Esophagus muscularis mucosa (tissue), 4 donors: Measurements from ENCODE around the gene NRG4. TPM values are rescaled to one million over a fixed set of nuclear protein-coding genes. Genes with fewer than 3 reads are reported as not detected.
"Not testable (repeated sequence)": the region's sequence is repeated elsewhere in the genome, so short reads cannot be mapped to it uniquely, and the experiment has no call there.

Source experiments
- DNase-seq: peaks from one replicate; pipeline ENCODE4 v3.0.0-alpha.2; 2017; ENCODE audit errors: extremely low spot score
- H3K27ac ChIP-seq, 4 donors: fragments of 200-600 bp; sonication (generic); replicated peaks in 1 of 4; 1 replicate in 3 of 4; 2 replicates in 1 of 4; pipeline ENCODE4 v1.5.1; 2016 to 2019; ENCODE audit warnings: mild to moderate bottlenecking in 1 of 4
- H3K27me3 ChIP-seq, 4 donors: fragments of 200-600 bp; sonication (generic); one replicate each; pipeline versions ENCODE4 v1.5.1 to v1.6.0; 2016 to 2019
- H3K36me3 ChIP-seq, 4 donors: fragments of 200-600 bp; sonication (generic); one replicate each; pipeline ENCODE4 v1.5.1; 2016 to 2019
- H3K4me1 ChIP-seq, 4 donors: fragments of 200-600 bp; sonication (generic); one replicate each; pipeline ENCODE4 v1.5.1; 2016 to 2019
- H3K4me3 ChIP-seq, 4 donors: fragments of 200-600 bp; sonication (generic); 1 replicate in 2 of 4; 2 replicates in 2 of 4; pipeline ENCODE4 v1.5.1; 2016 to 2019; ENCODE audit warnings: mild to moderate bottlenecking in 4 of 4, moderate library complexity in 1 of 4
- H3K9me3 ChIP-seq, 4 donors: fragments of 200-600 bp; sonication (generic); 1 replicate in 3 of 4; 2 replicates in 1 of 4; pipeline ENCODE4 v1.5.1; 2016 to 2019
- CTCF ChIP-seq, 3 experiments: fragments of 200-600 bp in 2 of 3; fragments of 450-650 bp in 1 of 3; sonication (generic) in 2 of 3; IDR thresholded peaks; one replicate each; pipeline ENCODE4 v1.5.1; 2017 to 2019; ENCODE audit warnings: antibody characterized with exemption in 3 of 3, mild to moderate bottlenecking in 2 of 3, moderate library complexity in 1 of 3
- EP300 ChIP-seq: sonication (generic); formaldehyde crosslinking; IDR thresholded peaks from one replicate; pipeline ENCODE4 v1.6.1; 2017; ENCODE audit warnings: antibody characterized with exemption
- POLR2A ChIP-seq: fragments of 450-650 bp; IDR thresholded peaks from one replicate; pipeline ENCODE4 v1.6.1; 2017; ENCODE audit warnings: antibody characterized with exemption, moderate library complexity, mild to moderate bottlenecking, low read depth
- POLR2AphosphoS5 ChIP-seq, 2 donors: sonication (generic); formaldehyde crosslinking; IDR thresholded peaks; one replicate each; pipeline ENCODE4 v1.6.1; 2017; ENCODE audit warnings: antibody characterized with exemption in 2 of 2
- WGBS: methylation state at CpG from one replicate; pipeline ENCODE4 v1.1.5; 2018; 5-methylcytosine and 5-hydroxymethylcytosine counted together
- intact Hi-C: fragments of 100-400 bp; cut with DNase I; formaldehyde crosslinking; loops from one replicate; pipeline ENCODE4 v1.15.1; 2023
- total RNA-seq, 4 donors: library from RNA; depleted of rRNA; stranded (reverse); fragments of >200 nt; gene quantifications; one replicate each; pipeline versions ENCODE4 v1.1.0 to v1.2.1, GENCODE V29; 2016

NRG4 gene
- total RNA-seq, 4 donors from 2014 or later: not detected

- intact Hi-C loops: no loop called here
- H3K9me3 ChIP-seq: no peaks in the 10 kb centered on the region
- no peaks in the 10 kb centered on the region for H3K4me1 ChIP-seq
- 50% methylated on average over 1 of the region's 1 CpG for WGBS
- no peaks in the 10 kb centered on the region for H3K36me3 ChIP-seq
- no peak overlapping the region for H3K4me3 ChIP-seq
- TF ChIP-seq POLR2AphosphoS5 (IDR thresholded peaks at IDR 0.05) (no peak), CTCF (IDR thresholded peaks at IDR 0.05) (no peak), POLR2A (no peak), EP300 (no peak)
- H3K27ac ChIP-seq: no peak overlapping the region
- H3K27me3 ChIP-seq: no peaks in the 10 kb centered on the region
- no peak for DNase-seq
Measured at GRCh38 chr15:75985971-75986370, 26.3 kb downstream of the NRG4 start.

- H3K27me3 ChIP-seq, H3K36me3 ChIP-seq, H3K4me1 ChIP-seq, H3K4me3 ChIP-seq, DNase-seq, H3K9me3 ChIP-seq, H3K27ac ChIP-seq, intact Hi-C loops: not testable (repeated sequence)
- WGBS: 92% methylated on average over 3 of the region's 3 CpGs
Measured at GRCh38 chr15:75984706-75985105, 27.5 kb downstream of the NRG4 start.

GRCh38 chr15:75982468-75982867, 29.8 kb downstream of the NRG4 start:
- DNase-seq: no peak
- no peaks in the 10 kb centered on the region for H3K9me3 ChIP-seq
- 81% methylated on average over 2 of the region's 2 CpGs for WGBS
- TF ChIP-seq POLR2AphosphoS5 (IDR thresholded peaks at IDR 0.05): no peak
- no peak for TF ChIP-seq POLR2A
- TF ChIP-seq EP300: no peak
- no peak for TF ChIP-seq CTCF (IDR thresholded peaks at IDR 0.05)
- intact Hi-C loops: no loop called here
- H3K27me3 ChIP-seq: peaks cover 0 to 12% (median 0%) of the 10 kb centered on the region in 4 donors
- no peaks in the 10 kb centered on the region for H3K36me3 ChIP-seq
- H3K4me1 ChIP-seq: no peaks in the 10 kb centered on the region
- no peak overlapping the region for H3K4me3 ChIP-seq
- H3K27ac ChIP-seq: no peak overlapping the region

- Histone ChIP-seq H3K27me3 (peaks cover 0 to 23% (median 0%) of the 10 kb centered on the region in 4 donors), H3K36me3 (no peaks in the 10 kb centered on the region), H3K4me3 (no peak overlapping the region), H3K9me3 (no peaks in the 10 kb centered on the region), H3K27ac (no peak overlapping the region), H3K4me1 (no peaks in the 10 kb centered on the region)
- intact Hi-C loops: no loop called here
- no peak for DNase-seq
- no peak for TF ChIP-seq POLR2AphosphoS5 (IDR thresholded peaks at IDR 0.05)
- no peak for TF ChIP-seq EP300
- no peak for TF ChIP-seq POLR2A
- no peak for TF ChIP-seq CTCF (IDR thresholded peaks at IDR 0.05)
- WGBS: 69% methylated on average over 2 of the region's 2 CpGs
Measured at GRCh38 chr15:75981149-75981815, 30.9 kb downstream of the NRG4 start.

GRCh38 chr15:75976766-75977165, 35.5 kb downstream of the NRG4 start:
- peaks cover 0 to 23% (median 0%) of the 10 kb centered on the region in 4 donors for H3K27me3 ChIP-seq
- H3K36me3 ChIP-seq, H3K27ac ChIP-seq, H3K9me3 ChIP-seq, H3K4me1 ChIP-seq, DNase-seq, intact Hi-C loops, H3K4me3 ChIP-seq: not testable (repeated sequence)
- 93% methylated on average over 2 of the region's 3 CpGs for WGBS

- Histone ChIP-seq H3K27ac (no peak overlapping the region), H3K27me3 (no peaks in the 10 kb centered on the region), H3K4me1 (no peaks in the 10 kb centered on the region), H3K9me3 (no peaks in the 10 kb centered on the region), H3K4me3 (no peak overlapping the region), H3K36me3 (no peaks in the 10 kb centered on the region)
- no peak for DNase-seq
- 47% methylated on average over 2 of the region's 2 CpGs for WGBS
- intact Hi-C loops: no loop called here
- TF ChIP-seq POLR2A: no peak
Measured at GRCh38 chr15:75966073-75966472, 46.2 kb downstream of the NRG4 start.
